ENCODE measurements around the gene CPSF4L.
"Not testable (repeated sequence)": the region's sequence is repeated elsewhere in the genome, so short reads cannot be mapped to it uniquely, and the experiment has no call there.

CPSF4L gene

DNA sequence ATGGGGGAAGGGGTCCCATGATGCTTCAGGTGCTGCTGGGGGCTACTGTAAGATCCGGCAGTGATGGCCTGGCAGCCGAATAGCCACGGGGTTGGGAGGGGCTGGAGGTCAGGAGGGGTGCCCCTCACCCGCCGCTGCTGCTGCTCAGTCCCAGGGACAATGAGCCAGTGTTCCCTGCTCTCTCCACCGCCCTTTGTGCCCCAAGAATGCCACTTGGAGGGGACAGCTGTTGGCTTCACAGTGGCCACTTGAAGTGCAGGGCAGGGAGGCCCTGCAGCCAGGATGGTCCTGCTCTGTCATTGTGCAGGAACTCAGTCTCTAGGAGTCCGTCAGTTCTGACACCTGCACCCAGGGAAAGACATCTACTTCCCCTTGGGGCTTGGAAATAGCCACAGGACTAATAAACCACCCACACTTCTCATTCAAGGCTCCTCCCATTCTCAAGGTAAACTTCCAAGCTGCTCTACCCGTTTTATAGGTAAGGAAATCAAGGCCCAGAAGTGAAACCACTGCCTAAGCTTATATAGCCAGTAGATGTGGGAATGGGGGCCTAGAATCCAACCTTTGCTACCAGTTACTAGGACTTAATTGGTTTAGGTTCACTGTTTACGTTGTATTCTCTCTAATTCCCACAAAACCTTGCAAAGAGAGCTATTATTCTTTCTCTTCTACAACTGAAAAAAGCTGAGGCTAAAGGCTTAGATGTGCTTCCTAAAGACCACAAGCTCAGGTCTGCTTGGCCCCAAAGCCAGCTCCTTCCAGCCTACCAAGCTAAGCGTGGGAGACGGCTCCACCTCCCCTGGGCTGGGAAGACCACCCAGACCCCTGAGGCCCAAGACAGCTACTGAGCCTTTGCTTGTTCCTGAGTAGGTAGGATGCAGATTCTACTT lies 6.2 kb upstream of the CPSF4L start:
- no peak for DNase-seq

DNA sequence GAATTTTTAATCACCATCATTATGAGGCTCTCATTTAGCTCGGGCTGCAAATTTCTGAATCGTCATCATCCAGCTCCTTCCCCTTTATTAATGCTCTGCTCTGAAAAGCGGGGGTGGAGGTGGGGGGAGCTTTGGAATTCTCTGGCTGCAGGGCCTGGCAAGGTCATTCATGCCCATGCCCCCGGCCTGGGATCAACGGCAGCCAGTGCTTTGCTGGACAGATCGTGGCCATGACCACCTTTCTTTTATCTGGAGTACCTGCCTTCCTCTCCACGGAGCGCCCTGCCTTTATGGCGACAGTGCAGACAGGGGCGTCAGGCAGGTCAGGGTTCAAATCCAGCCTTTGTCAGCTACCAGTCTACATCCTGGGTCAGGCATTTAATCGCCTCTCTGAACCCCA lies 5.1 kb upstream of the CPSF4L start:
- no peak for DNase-seq

DNA sequence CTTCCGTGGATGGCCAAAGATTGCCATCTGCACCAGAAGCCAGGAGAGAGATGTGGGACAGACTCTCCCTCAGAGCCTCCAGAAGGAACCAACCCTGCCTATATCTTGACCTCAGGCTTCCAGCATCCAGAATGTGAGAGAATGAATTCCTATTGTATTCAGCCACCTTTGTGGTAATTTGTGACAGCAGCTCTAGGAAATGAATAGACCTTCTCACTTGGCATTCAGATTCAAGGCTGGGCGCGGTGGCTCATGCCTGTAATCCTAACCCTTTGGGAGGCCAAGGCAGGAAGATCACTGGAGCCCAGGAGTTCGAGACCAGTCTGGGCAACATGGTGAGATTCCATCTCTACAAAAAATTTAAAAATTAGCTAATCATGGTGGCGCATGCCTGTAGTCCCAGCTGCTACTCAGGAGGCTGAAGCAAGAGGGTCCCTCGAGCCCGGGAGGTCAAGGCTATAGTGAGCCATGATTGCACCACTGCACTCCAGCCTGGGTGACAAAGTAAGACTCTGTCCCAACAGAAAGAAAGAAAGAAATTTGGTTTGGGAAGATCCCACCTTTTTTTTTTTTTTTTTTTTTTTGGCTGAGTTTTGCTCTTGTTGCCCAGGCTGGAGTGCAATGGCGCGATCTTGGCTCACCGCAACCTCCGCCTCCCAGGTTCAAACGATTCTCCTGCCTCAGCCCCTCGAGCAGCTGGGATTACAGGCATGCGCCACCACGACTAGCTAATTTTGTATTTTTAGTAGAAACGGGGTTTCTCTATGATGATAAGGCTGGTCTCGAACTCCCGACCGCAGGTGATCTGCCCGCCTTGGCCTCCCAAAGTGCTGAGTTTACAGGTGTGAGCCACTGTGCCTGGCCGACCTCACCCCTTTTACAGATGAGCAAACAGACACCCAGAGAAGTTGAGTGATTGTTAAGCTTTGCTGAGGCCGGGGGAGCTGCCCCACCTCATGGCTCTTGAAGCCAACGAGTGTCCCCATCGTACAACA lies 4.3 kb upstream of the CPSF4L start:
- no peak for DNase-seq

DNA sequence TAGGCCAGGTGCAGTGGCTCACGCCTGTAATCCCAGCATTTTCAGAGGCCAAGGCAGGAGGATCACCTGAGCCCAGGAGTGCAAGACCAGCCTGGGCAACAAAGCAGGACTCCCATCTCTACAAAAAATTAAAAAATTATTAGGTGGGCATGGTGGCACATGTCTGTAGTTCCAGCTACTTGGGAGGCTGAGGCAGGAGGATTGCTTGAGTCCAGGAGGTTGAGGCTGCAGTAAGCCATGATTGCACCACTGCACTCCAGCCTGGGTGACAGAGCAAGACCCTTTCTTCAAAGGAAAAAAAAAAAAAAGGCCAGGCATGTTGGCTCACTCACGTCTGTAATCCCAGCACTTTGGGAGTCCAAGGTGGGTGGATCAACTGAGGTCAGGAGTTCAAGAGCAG lies 2.8 kb upstream of the CPSF4L start:
- DNase-seq: not testable (repeated sequence)

DNA sequence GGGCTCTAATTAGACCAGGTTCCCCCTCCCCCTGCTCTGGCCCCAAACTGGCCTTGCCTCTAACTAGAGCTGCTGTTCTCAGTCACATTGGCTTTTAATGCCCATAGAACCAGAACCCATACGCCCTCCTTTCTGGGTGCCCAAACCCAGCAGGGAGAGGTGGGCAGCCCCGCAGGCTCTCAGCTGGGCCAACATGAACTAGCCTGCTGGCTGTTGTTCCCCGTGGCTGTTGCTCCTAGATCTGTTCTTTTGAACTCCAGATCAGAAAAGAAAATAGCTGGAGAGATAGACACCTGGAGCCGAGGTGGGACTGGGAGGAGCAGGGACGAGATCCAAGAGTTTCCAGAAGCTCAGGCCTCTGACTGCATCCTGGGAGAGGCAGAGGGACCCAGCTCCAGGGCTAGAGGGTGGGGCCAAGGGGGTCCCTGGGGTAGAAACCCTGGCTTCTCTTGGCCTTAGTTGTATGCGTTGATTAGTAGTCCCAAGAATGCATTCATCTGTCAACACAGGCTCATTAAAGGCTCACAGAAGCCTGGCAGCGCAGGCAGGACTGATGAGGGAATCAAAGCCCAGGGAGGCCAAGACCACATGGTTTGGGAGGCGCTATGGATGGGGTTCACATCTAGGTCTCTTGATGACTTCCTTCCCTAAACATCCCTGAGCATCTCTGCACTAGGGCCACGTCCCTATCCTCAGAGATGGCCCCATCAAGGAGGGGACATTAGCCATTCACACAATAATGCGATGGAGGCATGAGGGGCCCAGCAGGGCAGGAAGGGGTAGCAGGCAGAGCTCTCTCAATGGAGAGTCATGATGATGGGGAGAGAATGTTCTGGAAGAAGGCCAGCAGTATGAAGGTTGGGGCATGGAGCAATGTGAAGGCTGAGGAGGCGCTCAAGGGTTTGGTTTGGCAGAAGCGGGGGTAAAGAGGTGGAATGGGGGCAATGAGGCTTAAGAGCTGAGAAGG lies 1.3 kb upstream of the CPSF4L start:
- DNase-seq: no peak

DNA sequence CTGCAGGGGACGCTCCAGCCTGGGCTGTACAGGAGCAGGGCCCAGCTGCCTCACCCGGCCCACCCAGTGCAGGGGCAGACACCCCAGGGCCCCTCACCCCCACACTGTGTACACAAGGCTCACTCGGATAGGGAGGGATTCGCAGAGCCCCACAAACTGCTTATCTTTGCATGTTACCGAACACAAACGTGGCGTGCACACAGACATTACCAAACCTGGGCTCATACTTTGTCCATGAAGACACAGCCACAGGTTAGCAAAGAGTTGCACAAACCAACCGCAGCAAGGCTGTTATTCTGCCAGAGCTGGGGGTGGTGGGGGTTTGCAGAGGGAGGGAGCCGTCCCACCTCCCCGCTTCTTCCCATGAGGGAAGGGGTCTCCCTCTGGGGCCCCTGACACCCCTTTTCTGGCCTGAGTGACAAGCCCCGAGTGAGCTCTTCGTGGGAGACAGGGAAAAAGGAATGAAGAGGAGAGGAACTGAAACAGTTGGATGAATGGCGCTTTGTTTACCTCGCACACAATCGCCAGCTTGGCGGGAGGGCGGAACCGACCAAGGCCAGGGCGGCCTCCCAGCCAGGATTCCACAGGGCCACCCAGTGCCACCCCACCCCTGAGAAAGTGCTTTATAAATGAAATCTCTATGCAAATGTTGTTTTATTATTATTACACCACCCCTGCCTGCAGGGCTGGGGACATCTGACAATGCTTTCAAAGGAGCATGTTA lies 434 bp upstream of the CPSF4L start:
- DNase-seq: no peak

DNA sequence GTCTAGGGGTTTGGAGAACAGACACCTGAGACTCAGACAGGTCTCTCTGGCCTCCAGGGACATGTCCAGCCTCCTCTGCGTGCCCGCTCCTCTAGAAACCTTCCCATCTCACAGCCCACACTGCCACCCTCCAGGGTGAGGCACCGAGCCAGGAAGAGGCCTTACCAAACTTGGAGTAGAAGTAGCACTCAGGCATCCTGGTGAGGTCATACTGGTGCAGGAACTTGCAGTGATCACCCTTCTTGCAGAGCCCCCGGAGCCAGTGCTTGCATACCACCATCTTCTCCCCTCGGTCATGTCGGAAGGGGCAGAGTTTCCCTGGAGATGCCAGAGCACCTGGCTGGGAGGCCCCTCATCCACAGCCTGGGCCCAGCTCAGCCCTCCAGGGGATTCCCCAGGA lies 4.2 kb downstream of the CPSF4L start:
- no peak for DNase-seq

DNA sequence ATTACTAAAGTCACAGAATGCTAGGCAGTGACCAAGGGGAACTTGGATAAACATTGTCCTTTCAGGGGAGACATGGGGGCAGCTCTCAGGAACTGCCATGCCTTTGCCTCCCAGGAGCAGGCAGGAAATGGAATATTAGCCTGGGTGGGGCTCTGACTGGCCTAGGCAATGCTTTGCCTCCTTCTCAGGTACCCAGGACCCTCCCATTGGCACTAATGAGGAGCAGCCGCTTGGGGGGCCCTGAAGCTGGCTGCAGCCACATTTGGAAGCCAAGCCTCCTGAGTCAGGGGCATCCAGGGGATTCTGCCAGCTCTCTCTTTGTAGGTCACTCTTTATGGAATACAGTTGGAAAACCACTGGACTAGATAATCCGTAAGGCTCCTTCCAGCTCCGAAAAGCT lies 5.5 kb downstream of the CPSF4L start:
- DNase-seq: no peak

DNA sequence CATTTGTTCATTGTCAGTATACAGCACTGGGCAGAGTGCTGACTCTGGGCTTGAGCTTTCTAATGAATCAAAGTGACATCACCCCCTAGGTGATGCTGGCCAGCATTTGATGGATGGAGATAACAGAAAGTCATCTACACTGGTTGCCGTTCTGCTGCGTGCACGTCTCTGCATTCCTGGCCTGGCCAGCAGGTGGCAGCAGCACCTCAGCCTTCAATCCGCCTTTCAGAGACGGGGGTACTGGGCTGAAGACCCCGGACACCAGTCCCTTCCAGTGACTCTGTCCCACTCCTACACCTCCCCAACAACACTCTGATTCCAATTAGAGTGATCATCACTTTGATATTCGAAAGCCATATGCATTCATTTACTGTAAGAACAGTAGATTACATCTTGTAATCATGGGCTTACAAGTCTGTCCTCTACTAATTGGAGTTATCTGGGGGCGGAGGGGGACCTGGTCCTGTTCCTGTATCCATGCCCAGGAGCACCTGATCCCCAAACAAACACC lies 6.0 kb downstream of the CPSF4L start:
- DNase-seq: no peak

DNA sequence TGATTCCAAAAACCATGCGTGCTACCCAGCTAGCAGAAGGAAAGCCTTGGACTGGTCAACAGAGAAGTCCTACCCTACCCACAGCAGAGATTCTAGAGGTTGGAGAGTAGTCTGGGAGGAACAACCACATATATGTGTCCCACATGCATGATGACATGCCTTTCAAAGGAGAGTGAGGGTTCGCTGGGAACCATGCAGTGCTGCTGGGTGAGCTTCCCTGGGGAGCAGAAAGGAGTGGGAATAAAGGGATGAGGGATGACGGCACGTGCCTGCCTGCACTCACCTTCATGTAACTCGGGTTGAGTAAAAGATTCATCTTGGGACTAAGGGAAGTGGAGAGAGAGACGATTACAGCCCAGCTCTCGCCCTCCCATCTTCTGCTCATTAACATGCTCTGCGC lies 9.8 kb downstream of the CPSF4L start:
- no peak for DNase-seq

DNA sequence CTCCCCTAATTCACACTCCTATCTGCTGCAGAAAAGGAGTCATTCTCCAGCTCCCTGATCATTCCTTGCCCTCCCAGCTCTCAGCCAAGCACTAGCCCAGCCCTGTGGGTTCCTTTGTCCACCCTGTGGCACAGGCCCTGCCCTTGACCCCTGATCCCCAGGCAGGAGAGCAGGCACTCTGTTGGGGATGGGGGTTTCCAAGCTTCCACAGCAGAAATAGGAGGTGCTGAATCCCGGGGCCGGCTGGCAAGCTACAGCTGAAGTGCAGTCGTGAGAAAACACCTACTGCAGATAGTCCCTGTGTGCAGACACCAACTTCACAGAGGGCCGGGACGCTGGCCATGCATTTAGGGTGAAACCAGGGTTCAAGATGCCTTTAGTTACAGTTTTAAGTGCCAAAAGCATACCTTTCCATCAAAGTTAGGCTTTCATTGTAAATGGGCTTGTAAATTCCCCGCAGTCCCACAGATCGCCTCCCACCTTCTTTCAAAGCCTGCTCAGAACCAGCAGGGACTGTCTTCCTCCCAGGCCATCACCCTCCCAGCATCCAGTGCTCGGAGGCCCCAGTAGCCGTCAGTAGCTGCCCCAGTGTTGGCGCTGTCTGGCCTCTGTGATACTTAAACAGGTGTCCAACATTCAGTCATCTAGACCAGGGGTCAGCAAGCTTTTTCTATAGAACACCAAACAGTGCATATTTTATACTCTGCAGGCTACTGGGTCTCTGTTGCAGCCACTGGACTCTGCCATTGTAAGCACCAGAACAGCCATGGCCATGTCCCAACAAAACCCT lies 10.6 kb downstream of the CPSF4L start:
- no peak for DNase-seq

DNA sequence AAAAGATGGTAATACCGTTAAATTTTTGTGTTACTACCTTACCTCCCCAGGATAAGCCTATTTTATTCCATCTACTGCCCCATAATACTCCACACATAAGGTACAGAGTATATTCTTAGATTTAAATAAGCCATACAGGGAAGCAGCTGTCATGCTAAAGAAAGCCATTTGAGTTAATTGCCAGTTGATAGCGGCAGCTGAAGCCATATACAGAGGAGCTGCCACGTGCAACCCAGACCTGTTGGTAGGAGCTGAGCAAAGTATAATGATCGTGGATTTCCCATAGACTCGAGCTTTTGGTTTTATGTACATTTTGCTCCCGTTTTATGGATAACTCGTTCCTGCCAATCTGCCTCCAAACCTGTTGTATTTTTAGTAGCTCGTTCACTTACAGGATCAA lies 12.0 kb downstream of the CPSF4L start:
- no peak for DNase-seq

DNA sequence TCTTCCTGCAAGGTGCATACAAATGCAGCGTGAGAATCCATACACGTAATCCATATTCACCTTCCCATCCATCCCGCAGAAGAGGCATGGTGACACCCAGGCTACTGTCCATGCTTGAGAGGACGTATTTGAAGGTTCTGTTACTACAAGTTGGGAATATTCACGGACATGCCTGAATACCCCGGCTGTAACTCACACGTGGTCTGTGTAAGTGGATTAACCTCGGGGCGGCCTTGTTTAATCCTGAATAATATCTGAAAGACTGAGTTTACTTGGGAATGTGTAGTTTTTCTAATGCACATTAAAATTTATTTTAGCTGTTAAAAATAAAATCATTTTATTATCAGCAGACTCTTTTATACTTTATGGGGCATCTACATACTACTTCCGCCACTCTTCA lies 13.1 kb downstream of the CPSF4L start:
- DNase-seq: no peak

DNA sequence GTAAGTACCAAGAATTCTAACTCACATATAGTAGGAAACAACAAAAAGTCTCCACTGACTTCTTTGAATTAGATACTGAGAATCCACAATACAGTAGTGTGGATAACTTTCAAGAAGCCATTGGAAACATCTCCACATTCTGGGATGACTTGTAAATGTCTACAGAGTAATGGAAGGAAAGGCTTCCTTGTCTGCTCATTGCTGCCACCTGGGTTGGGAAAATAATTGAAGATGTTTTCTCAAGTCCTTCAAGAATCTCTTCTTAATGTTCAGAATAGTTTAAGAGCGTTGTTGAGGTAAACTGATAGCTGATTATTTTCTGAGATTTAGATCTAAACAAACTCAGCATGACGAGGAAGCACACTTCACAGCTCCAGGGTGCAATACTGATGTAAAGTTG lies 14.0 kb downstream of the CPSF4L start:
- DNase-seq: no peak

DNA sequence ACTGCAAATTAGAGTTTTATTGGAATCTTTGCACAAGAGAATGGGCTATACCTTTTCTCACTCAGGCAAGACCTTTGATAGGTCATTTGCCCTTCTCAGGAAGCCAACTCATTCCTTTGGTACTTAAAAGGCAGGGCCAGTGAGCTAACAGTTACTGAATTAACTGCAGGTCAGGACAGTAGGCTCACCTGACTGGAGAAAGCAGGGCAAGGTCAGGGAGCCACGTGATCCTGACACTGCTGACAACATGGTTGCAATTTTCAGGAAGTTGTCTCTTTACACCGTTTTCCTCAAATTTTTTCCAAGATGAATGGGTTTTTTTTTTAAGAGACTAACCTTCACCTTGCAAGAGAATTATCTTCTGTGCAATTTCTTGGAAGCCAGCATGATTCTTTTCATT lies 21.1 kb downstream of the CPSF4L start:
- DNase-seq: no peak

DNA sequence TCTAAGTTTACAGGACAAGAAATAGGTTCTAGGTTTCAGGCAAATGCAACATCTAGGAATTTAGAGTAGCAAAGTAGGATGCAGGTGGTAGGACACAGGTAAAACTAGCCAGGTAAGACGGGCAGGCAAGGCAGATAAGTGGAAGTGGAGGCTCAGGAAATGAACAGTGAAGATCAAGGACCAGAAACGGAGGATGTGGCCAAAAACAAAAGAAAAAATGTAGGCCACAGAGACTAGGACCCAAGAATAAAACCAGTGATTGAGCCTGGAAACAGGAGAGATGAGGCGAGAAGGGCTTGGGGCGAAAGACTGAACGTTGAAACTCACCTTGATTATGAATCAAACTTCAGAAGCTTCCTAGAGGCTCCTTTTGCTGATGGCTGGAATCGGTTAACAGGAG lies 24.0 kb downstream of the CPSF4L start:
- DNase-seq: no peak

DNA sequence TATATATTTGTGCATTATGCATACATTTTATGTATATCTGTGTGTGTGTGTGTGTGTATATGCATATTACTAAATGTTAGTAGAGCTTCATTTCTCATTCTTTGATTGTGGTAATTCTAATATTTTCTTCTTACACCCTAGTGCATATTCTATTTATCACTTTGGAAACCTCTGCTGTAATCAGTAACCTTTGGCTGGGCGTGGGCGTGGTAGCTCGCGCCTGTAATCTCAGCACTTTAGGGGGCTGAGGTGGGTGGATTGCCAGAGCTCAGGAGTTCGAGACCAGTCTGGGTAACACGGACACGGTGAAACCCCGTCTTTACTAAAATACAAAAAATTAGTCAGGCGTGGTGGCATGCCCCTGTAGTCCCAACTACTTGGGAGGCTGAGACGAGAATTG lies 26.9 kb downstream of the CPSF4L start:
- DNase-seq: no peak

DNA sequence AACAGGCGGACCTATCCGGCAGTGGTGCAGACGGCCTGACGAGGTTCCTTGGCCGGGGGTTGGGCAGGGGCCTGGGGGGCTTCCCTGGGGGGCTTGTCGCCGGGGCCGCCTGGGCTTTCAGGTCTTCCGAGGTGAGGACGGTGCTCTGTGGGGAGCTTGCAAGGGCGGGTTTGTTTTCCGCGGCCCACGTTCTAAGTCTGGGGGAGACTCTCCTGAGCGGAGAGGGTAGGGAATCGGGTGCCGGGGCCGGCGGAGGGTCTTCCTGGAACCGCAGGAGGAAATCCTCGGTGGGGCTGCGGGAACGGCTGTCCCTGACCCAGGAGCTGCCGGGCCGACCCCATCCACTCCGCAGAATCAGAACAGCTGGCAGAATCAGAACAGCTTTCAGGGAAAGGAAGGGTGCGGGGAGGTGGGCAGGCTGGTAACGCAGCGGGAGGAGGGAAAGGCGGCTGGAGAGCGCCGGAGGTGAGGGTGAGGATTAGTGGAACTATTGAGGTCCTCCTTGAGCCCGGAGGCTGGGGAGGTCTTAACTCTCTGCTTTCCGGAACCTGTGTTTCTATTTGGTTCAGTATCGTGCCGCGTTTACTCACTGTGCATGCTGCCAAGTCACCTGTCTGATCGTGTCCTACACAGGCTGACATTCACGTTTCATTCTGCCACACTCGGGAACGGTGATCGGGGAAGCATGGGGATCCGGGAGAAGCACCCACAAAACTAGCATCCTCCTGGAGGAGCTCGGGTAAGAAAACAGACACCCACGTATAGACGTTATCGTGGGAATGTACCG lies 28.9 kb downstream of the CPSF4L start:
- DNase-seq: no peak

DNA sequence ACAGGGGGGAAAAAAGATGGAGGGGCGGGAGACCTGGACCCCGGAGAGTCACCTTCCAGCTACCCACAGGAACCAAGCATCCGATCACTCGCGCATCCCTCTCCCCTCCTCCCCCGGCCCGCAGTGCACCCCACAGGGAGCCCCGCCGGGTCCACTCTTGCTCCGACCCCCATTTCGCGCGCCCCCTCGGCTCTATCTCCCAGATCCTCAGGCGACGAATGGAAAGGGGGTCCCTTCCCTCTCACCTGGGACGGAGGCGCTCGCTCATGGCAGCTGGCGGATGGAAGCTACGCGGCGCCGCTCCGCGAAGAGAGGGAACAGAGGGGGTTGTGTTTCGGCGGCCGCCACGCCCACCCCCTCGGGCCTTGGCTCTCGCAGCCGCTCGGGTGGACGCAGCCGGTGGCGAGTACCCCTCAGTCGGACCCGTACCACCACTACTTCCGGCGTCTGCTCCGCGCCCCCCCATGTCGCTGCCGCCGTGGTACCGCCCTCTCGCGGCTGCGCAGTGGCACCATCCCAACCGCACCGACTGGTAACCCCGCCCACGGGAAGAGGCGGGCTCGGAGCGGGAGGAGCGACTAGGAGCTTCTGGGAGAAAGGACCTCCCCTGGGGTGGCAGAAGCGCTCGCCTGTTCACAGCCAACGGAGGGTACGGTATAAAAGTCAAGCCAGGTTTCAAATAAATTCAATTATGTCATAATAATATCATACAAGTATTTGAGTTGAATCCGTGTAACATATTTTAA lies 29.7 kb downstream of the CPSF4L start:
- peak; percentile 69 for DNase-seq

Data from 8988T (cell line).